Lower leg skin (tissue), 3 donors: Measurements from ENCODE around the gene PLPPR1.

ENCODE experiments used
- CTCF ChIP-seq, 3 donors: fragments of 450-650 bp; IDR thresholded peaks; one replicate each; pipeline ENCODE4 v1.5.1; 2016; ENCODE audit warnings: antibody characterized with exemption in 3 of 3, mild to moderate bottlenecking in 3 of 3, moderate library complexity in 2 of 3
- POLR2A ChIP-seq, 2 donors: fragments of 450-650 bp; IDR thresholded peaks; one replicate each; pipeline ENCODE4 v1.6.1; 2016 to 2017; ENCODE audit warnings: antibody characterized with exemption in 2 of 2, mild to moderate bottlenecking in 1 of 2, moderate library complexity in 1 of 2

DNA sequence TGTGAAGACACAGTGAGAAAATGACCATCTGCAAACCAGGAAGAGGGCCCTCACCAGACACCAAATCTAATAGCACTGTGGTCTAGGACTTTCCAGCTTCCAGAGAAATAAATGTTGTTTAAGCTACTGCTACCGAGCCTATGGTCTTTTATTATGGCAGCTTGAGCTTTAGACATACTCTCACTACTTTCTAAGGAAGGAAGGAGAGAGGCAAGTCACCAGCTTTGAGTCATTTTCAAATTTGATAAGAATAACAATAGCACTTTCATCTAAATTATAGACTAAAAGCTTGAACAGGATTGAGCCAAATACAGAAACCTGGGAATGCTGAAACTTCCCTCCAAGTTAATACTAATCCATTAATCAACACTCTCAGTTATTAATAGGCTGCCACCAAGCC lies 64.4 kb downstream of the PLPPR1 start:
- TF ChIP-seq CTCF (IDR thresholded peaks at IDR 0.05) (no peak), POLR2A (IDR thresholded peaks at IDR 0.05) (no peak)
